T-cell (primary cell): ENCODE results near the gene TMEM179. TPM values are rescaled to one million over a fixed set of nuclear protein-coding genes. Genes with fewer than 3 reads are reported as not detected.

Experiments used
- ATAC-seq, 4 experiments: fragments of 200-7000 bp in 3 of 4; fragments of 150-1000 bp in 1 of 4; cut with Tn5 transposase; replicated peaks in 1 of 4; 1 replicate in 3 of 4; 2 replicates in 1 of 4; pipeline ENCODE4 v1.10.0; 2021; ENCODE audit warnings: moderate library complexity in 3 of 4, mild to moderate bottlenecking in 2 of 4, moderate number of reproducible peaks in 1 of 4
- CTCF ChIA-PET, 2 donors: fragments of 300-600 bp; sonication (Branson Sonifier 250); formaldehyde crosslinking; loops; one replicate each; lab custom pipeline; 2022; ENCODE audit warnings: antibody characterized with exemption in 2 of 2; lab: Charles Lee
- POLR2A ChIA-PET, 2 donors: fragments of 300-600 bp; sonication (Branson Sonifier 250); formaldehyde crosslinking; loops; one replicate each; lab custom pipeline; 2022; ENCODE audit warnings: antibody characterized with exemption in 2 of 2; lab: Charles Lee
- DNase-seq, 35 experiments: peaks; one replicate each; pipeline versions ENCODE4 v3.0.0 to v3.0.0-alpha.2; 2013 to 2023
- H3K27ac ChIP-seq: one replicate; pipeline ENCODE4 v1.5.1; 2013; ENCODE audit warnings: low read length
- H3K27me3 ChIP-seq, 2 experiments: replicated peaks in 1 of 2; 1 replicate in 1 of 2; 2 replicates in 1 of 2; pipeline versions ENCODE4 v1.6.1 to v1.7.0; 2013; ENCODE audit warnings: low read length in 1 of 2, mixed read lengths in 1 of 2; ENCODE audit not compliant: control insufficient read depth in 2 of 2, insufficient read depth in 2 of 2; ENCODE audit errors: extremely low read depth in 1 of 2
- H3K36me3 ChIP-seq, 2 donors: 1 replicate in 1 of 2; 2 replicates in 1 of 2; pipeline versions ENCODE4 v1.6.1 to v1.7.0; 2013; ENCODE audit warnings: low read length in 1 of 2; ENCODE audit not compliant: control insufficient read depth in 2 of 2, insufficient read depth in 1 of 2; ENCODE audit errors: extremely low read depth in 1 of 2
- H3K4me1 ChIP-seq, 2 experiments: 1 replicate in 1 of 2; 2 replicates in 1 of 2; pipeline versions ENCODE4 v1.6.1 to v1.7.0; 2013; ENCODE audit warnings: low read length in 2 of 2, mixed read lengths in 1 of 2; ENCODE audit not compliant: insufficient read depth in 2 of 2, control insufficient read depth in 1 of 2; ENCODE audit errors: extremely low read depth in 1 of 2
- H3K4me3 ChIP-seq, 2 donors: 1 replicate in 1 of 2; 2 replicates in 1 of 2; pipeline versions ENCODE4 v1.5.1 to v1.7.0; 2013; ENCODE audit warnings: mild to moderate bottlenecking in 2 of 2, low read length in 1 of 2, moderate library complexity in 1 of 2; ENCODE audit not compliant: control insufficient read depth in 1 of 2; ENCODE audit errors: extremely low read depth in 1 of 2
- H3K9me3 ChIP-seq: 2 replicates; pipeline ENCODE4 v1.7.0; 2013
- H3K27ac Mint-ChIP-seq, 2 donors: one replicate each; pipeline ENCODE4 v1.8.0; 2020 to 2021; ENCODE audit warnings: mild to moderate bottlenecking in 2 of 2, mixed read lengths in 2 of 2
- H3K27me3 Mint-ChIP-seq, 2 donors: one replicate each; pipeline ENCODE4 v1.8.0; 2021 to 2022; ENCODE audit warnings: mixed read lengths in 2 of 2
- H3K36me3 Mint-ChIP-seq: one replicate; pipeline ENCODE4 v1.8.0; 2021; ENCODE audit warnings: mixed read lengths
- H3K4me1 Mint-ChIP-seq, 3 donors: one replicate each; pipeline ENCODE4 v1.8.0; 2020 to 2022; ENCODE audit warnings: mixed read lengths in 3 of 3, mild to moderate bottlenecking in 1 of 3
- H3K4me3 Mint-ChIP-seq, 3 donors: one replicate each; pipeline ENCODE4 v1.8.0; 2020 to 2022; ENCODE audit warnings: mild to moderate bottlenecking in 3 of 3, mixed read lengths in 3 of 3, moderate library complexity in 3 of 3
- H3K9me3 Mint-ChIP-seq, 3 donors: one replicate each; pipeline ENCODE4 v1.8.0; 2020 to 2022; ENCODE audit warnings: mixed read lengths in 3 of 3
- WGBS: methylation state at CpG from one replicate; pipeline ENCODE4 v1.1.5; 2013; ENCODE audit warnings: missing lambda C conversion rate; ENCODE audit not compliant: insufficient coverage; 5-methylcytosine and 5-hydroxymethylcytosine counted together
- total RNA-seq, 35 experiments: library from RNA in 6 of 35; stranded (reverse) in 6 of 35; fragments of 120-200 nt in 1 of 35; gene quantifications; one replicate each; pipeline versions ENCODE4 v1.2.1 to v1.2.4 and lab custom pipeline; 2013 to 2026

The TMEM179 gene
- total RNA-seq, 5 donors from 2014 or later (not counting 1 experiment from before 2014, with no cell fraction given) = not detected

DNA sequence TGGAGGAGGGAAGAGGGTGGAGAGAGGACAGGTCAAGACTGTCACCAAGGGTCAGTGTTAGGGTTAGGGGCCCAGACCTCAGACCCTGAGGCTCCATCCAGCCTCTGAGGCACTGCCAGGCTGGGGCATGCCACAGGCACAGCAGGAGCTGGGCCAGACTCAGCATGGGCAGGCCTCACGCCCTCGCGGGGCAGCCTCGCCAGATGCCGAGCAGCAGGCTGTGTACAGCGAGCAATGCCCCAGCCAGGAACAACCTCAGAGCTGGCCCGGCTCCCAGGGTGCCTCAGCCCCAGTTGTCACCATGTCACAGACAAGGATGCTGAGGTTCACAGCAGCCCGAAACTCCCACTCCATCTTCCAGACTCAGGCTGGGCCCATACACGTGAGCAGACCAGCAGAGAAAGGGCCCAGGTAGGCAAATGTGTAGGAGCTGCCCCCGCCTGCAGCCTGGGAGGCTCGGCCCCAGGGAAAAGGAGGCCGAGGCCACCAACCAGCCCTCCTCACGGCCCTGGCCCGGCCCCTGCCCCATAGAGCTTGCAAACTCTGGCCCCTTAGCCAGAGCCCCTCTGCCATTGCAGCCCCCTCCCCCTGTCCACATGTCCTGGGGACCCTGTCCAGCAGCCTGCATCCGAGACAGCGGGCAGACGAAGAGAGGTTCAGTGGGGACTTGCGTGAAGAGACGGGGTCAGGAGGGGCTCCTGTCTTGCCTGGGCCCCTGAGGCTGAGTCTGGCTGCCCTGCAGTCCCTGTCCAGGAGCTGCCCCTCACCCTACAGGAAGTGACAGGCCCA is 17.5 kb downstream of the TMEM179 start:
- no peaks in the 10 kb centered on the region for H3K9me3 ChIP-seq
- H3K36me3 Mint-ChIP-seq = no peaks in the 10 kb centered on the region
- H3K4me3 Mint-ChIP-seq = no peak overlapping the region
- no peaks in the 10 kb centered on the region for H3K4me1 ChIP-seq
- 75% methylated on average over 17 of the region's 19 CpGs for WGBS
- DNase-seq (no peak), ATAC-seq (no peak)
- no peaks in the 10 kb centered on the region for H3K4me1 Mint-ChIP-seq
- H3K36me3 ChIP-seq = no peaks in the 10 kb centered on the region
- no peak overlapping the region for H3K27ac ChIP-seq
- no peak overlapping the region for H3K27ac Mint-ChIP-seq
- no peaks in the 10 kb centered on the region for H3K9me3 Mint-ChIP-seq
- H3K4me3 ChIP-seq = no peak overlapping the region
- H3K27me3 Mint-ChIP-seq = peaks cover 0 to 10% of the 10 kb centered on the region in 2 donors
- POLR2A ChIA-PET = no interaction called here
- CTCF ChIA-PET = no interaction called here
- peaks cover 0 to 51% of the 10 kb centered on the region in 2 experiments for H3K27me3 ChIP-seq

DNA sequence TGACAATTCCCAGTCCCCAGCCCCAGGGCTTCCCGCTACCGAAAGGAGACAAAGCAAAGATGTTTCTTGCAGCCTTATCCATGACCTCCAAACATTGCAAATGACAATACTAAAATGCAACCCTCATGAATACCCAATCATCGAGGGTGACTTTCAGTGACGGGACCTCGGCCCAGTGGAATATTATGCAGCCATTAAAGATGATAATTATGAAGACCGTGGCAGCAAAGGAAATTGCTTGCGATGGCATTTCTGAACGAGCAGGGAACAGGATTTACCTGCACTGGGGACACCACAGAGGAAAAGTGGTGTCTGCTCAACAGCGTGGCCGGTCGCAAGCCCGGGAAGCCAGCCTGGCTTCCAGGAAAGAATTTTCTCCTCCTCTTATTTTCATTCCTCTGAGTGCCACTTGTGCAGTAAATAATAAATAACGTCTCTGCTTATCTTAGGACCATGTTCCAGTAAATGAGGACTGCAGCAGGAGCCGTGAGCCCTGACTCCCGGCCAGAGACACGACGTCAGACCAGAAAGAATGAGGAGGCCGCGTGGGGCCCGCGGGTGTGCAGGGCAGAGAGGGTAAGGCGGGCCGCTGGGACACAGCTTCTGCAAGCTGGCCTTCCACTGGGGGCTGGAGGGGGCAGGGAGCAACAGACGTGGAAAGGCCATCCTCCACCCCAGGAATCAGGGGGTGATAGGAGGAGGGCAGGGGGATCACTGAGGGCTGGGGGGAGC is 18.4 kb downstream of the TMEM179 start:
- ChIA-PET CTCF (no interaction called here), POLR2A (no interaction called here)
- H3K27ac ChIP-seq = no peak overlapping the region
- no peaks in the 10 kb centered on the region for H3K4me1 ChIP-seq
- H3K4me1 Mint-ChIP-seq = peaks cover 0 to 5% (median 0%) of the 10 kb centered on the region in 3 donors
- H3K9me3 ChIP-seq = no peaks in the 10 kb centered on the region
- no peak overlapping the region for H3K27ac Mint-ChIP-seq
- peaks cover 0 to 55% of the 10 kb centered on the region in 2 experiments for H3K27me3 ChIP-seq
- no peaks in the 10 kb centered on the region for H3K36me3 Mint-ChIP-seq
- DNase-seq = no peak
- no peak overlapping the region for H3K4me3 ChIP-seq
- H3K36me3 ChIP-seq = no peaks in the 10 kb centered on the region
- no peak for ATAC-seq
- peaks cover 4 to 13% of the 10 kb centered on the region in 2 donors for H3K27me3 Mint-ChIP-seq
- no peaks in the 10 kb centered on the region for H3K9me3 Mint-ChIP-seq
- WGBS = 83% methylated on average over 14 of the region's 24 CpGs
- no peak overlapping the region for H3K4me3 Mint-ChIP-seq

DNA sequence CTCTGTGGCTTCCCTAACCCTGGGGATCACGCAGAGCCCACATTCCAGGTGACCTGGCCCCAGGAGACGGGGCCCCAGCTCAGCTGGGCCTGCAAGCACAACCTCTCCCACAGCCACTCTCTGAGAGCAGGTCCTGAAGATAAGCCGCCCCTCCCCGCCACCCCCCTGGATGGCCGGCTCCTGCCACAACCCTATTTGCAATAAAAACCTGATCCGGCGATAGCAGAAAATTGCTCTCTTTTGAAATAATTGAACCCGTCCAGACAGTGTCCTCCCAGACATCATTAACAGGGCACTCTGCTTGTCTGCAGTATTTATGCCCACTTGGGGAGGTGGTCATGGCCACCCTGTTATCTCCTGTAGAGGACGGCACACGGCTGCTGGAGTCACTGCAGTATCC is 20.0 kb downstream of the TMEM179 start:
- Histone ChIP-seq H3K36me3 (no peaks in the 10 kb centered on the region), H3K4me3 (no peak overlapping the region), H3K9me3 (no peaks in the 10 kb centered on the region), H3K27me3 (peaks cover 0 to 50% of the 10 kb centered on the region in 2 experiments), H3K27ac (no peak overlapping the region), H3K4me1 (no peaks in the 10 kb centered on the region)
- POLR2A ChIA-PET = no interaction called here
- Mint-ChIP-seq H3K27ac (no peak overlapping the region), H3K9me3 (no peaks in the 10 kb centered on the region), H3K36me3 (no peaks in the 10 kb centered on the region), H3K27me3 (peaks cover 4 to 13% of the 10 kb centered on the region in 2 donors), H3K4me3 (no peak overlapping the region), H3K4me1 (peaks cover 0 to 6% (median 0%) of the 10 kb centered on the region in 3 donors)
- ATAC-seq = no peak
- no peak for DNase-seq
- 71% methylated on average over 5 of the region's 10 CpGs for whole genome bisulfite sequencing
- CTCF ChIA-PET = no interaction called here

DNA sequence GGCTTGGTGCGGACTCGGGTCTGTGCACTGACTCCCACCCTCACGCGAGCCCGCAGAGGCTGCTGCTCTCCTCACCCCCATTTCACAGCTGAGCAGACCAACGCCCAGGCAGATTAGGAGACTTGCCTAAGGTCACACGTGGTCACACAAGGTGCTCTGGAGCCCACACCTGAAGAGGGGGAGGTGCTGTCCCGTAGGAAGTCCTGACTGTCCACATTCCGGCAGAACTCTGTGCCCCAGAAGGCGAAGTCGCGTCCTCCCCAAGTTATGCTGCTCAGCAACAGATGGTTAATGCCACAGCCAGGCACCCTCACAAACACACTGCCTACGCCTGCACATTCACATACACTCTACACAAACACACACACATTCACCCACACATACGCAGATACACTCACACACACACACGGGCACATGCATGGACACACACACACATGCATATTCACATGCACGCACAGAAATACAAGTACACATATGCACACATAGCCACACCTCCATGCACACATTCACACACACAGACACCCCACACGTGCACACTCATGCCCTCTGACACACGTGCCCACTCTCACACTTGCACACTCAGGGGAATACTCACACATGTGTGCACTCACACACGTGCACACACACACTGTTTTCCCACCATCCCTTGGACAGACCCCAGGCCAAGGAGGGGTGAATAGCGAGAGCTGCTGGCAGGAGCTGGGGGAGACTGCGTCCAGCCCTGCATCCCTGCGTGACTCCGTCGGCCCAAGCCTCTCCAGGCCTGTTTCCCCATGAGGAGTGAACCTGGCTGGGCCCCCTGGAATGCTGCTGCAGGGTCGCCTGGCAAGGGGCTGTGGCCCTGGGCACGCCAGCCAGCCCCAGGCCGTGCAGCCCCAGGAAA is 20.9 kb downstream of the TMEM179 start:
- H3K27me3 Mint-ChIP-seq = peaks cover 4 to 13% of the 10 kb centered on the region in 2 donors
- ATAC-seq = no peak
- H3K27ac Mint-ChIP-seq = no peak overlapping the region
- ChIA-PET CTCF (no interaction called here), POLR2A (no interaction called here)
- H3K4me1 ChIP-seq = no peaks in the 10 kb centered on the region
- H3K4me3 ChIP-seq = no peak overlapping the region
- no peaks in the 10 kb centered on the region for H3K36me3 Mint-ChIP-seq
- no peaks in the 10 kb centered on the region for H3K9me3 ChIP-seq
- peaks cover 0 to 51% of the 10 kb centered on the region in 2 experiments for H3K27me3 ChIP-seq
- 71% methylated on average over 23 of the region's 27 CpGs for WGBS
- no peak overlapping the region for H3K27ac ChIP-seq
- no peak overlapping the region for H3K4me3 Mint-ChIP-seq
- no peaks in the 10 kb centered on the region for H3K9me3 Mint-ChIP-seq
- DNase-seq = no peak
- H3K36me3 ChIP-seq = no peaks in the 10 kb centered on the region
- peaks cover 0 to 6% (median 0%) of the 10 kb centered on the region in 3 donors for H3K4me1 Mint-ChIP-seq

DNA sequence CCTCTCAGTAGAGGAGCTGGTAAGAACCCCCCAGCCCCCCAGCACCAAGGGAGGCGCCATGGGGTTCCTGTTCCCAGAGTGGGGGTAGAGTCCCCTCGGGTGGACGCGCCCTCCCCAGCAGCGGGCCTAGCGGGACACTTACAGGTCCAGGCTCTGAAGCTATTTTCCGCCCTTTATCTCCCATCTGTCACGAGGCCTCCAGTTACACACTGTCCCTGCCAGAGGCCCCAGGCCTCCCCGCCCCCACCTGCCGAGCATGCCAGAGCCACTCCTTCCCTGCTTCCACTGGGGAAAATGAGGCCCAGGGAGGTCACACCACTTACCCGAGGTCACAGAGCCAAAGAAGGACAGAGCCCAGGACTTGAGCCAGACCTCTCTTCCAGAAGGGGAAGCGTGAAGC is 21.9 kb downstream of the TMEM179 start:
- Histone ChIP-seq H3K36me3 (no peaks in the 10 kb centered on the region), H3K4me1 (no peaks in the 10 kb centered on the region), H3K27me3 (peaks cover 0 to 54% of the 10 kb centered on the region in 2 experiments), H3K27ac (no peak overlapping the region), H3K4me3 (no peak overlapping the region), H3K9me3 (no peaks in the 10 kb centered on the region)
- 70% methylated on average over 9 of the region's 12 CpGs for WGBS
- DNase-seq = no peak
- H3K36me3 Mint-ChIP-seq = no peaks in the 10 kb centered on the region
- no peak for ATAC-seq
- ChIA-PET CTCF (no interaction called here), POLR2A (no interaction called here)
- H3K27me3 Mint-ChIP-seq = peaks cover 4 to 13% of the 10 kb centered on the region in 2 donors
- no peak overlapping the region for H3K27ac Mint-ChIP-seq
- H3K4me1 Mint-ChIP-seq = peaks cover 0 to 6% (median 0%) of the 10 kb centered on the region in 3 donors
- no peaks in the 10 kb centered on the region for H3K9me3 Mint-ChIP-seq
- no peak overlapping the region for H3K4me3 Mint-ChIP-seq

DNA sequence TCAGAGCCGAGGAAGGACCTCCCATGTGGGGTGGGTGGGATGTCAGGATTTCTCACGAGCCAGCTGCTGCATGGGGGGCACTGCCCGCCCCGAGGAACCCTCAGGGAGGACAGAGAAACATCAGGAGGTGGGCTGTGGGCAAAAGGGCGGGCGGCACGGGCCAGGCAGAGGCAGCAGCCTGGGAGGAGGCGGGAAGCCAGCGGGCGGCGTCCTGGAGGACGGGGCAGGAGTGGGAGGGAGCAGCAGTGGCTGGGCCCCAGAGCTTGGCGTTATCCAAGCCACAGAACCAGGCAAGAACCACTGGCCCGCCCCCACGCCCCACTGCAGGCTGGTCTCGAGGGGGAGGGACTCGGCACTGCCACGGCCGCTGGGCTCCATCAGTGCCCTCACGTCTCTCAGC is 22.6 kb downstream of the TMEM179 start:
- no peaks in the 10 kb centered on the region for H3K9me3 ChIP-seq
- ChIA-PET CTCF (no interaction called here), POLR2A (no interaction called here)
- no peak for ATAC-seq
- peaks cover 0 to 53% of the 10 kb centered on the region in 2 experiments for H3K27me3 ChIP-seq
- Mint-ChIP-seq H3K4me1 (peaks cover 0 to 6% (median 0%) of the 10 kb centered on the region in 3 donors), H3K27me3 (peaks cover 4 to 13% of the 10 kb centered on the region in 2 donors), H3K27ac (no peak overlapping the region), H3K9me3 (no peaks in the 10 kb centered on the region), H3K36me3 (no peaks in the 10 kb centered on the region), H3K4me3 (no peak overlapping the region)
- WGBS = 67% methylated on average over 11 of the region's 20 CpGs
- H3K27ac ChIP-seq = no peak overlapping the region
- no peak overlapping the region for H3K4me3 ChIP-seq
- DNase-seq = no peak
- no peaks in the 10 kb centered on the region for H3K36me3 ChIP-seq
- no peaks in the 10 kb centered on the region for H3K4me1 ChIP-seq
